Measurements from ENCODE around the gene USP24.
"Not testable (repeated sequence)": the region's sequence is repeated elsewhere in the genome, so short reads cannot be mapped to it uniquely, and the experiment has no call there.

Gene USP24

DNA sequence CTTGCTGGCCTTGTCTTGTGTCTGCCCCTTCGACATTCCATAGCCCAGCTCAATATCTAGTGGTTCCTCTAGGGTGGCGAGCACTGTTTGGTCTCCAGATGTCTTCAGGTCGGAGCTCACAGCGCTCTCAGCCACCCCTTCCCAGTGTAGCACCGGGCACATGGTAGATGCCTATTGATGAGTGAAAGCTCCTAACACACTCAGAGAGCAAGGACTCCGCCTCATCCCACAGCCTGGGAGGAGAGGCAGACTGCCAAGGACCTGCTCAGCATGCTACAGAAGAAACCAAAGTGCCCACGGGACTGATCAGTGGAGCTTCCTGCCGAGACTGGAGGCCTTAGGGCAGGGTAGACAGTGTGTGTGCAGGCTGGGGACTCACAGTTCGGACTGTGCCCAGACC lies 164.9 kb downstream of the USP24 start:
- no peak for DNase-seq

GRCh38 chr1:55049914-55050278 lies 165.3 kb downstream of the USP24 start:
- no peak for DNase-seq

DNA sequence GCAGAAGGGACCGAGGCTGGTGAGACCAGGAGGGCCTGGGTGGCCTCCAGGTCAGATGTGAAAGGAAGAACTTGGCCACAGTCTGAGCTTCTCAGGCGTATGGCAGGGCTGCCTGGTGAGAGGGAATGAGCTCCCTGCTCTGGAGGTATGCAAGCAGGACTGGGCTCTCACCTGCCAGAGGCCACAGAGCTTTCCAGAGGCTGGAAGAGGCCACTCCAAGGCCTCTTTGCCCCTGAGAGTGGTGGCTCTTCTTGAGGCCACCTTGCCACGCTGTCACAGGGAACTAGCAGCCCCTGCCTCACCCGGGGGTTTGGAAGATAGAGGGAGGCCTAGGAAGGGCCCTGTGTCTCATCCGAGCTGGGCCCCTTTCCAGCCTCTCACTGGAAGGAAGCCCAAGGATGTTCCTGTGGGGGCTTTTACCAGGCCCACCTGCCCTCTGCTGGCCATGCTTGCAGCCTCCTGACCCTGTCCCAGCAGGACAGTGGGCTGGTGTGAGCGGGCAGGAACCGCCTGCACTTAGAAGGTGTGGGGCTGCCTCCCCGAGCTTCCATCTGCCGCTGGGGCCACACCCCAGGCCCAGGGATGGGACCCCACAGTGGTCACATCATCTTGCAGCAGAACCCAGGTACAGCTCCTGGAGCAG lies 165.8 kb downstream of the USP24 start:
- DNase-seq: no peak

DNA sequence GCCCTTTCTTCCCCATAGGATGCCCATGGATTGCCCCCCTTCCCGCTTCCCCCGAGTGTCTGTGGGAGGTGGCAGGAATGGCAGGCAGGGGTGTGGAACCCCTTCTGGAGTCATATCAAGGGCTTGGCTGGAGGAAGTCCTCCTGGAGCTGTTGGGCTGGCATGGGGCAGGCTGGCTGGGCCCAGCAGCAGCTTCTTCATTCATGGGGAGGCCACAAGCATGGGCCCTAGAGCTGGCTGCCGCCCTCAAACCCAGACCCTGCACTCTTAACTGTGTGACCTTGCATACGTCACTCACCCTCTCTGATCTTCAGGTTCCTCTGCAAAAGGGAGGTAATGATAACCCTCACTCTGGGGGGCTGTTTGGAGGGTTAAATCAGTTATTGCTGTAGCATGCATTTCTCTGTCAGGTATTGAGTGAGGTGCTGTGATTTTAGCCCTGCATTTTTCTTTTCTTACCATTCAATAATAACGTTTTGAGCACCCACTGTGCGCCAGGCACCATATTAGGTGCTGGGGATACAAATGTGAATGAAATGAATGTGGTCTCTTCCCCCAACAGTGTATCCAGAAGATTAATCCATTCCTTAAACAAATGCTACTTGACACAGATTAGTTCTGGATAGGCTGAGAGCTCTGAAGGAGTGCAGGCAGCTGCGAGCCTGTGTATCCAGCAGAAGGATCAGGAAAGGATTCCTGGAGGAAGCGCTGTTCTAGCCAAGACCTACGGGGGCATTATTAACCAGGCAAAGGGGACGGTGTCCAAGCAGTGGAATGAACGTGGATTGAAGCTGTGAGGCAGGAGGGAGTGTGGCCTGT lies 166.5 kb downstream of the USP24 start:
- DNase-seq: no peak

GRCh38 chr1:55047611-55048010 lies 167.6 kb downstream of the USP24 start:
- DNase-seq: no peak

GRCh38 chr1:55046871-55047270 lies 168.3 kb downstream of the USP24 start:
- DNase-seq: no peak

- no peak for DNase-seq
Measured at GRCh38 chr1:55045430-55045829, 169.7 kb downstream of the USP24 start.

DNA sequence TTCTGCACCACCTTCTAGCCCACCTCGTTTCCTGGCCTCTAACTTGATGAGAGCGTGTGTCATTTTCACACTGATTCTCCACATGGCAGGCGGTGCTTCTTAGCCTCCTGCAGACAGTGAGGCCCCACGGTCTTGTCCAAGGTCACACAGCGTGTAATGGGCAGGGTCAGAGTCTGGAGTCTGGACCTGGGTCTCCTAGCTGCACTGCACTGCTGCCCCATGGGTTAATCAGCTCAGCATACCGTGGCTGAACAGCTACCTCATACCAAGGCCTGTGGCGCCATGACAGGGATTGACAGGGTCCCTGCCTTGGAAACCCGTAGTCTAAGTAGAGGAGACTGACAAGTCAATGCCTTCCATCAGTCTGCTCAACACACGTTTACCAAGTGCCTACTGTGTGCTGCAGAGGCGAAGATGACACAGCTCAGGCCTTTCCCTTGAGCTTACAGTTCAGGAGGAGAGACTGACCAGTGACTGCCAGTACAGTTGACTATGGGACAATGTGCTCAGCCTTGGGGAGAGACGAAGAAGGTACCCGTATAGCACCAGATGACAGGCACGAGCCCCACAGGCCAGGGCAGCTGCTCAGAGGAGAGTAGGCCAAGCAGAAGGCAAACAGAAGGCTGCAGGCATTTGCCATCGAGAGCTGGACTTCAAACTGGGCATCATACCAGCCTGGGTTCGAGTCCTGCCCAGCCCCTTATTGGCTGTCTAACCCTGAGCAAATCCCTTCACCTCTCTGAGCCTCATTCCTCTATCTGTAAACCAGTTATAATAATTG lies 170.4 kb downstream of the USP24 start:
- no peak for DNase-seq

- DNase-seq: no peak
Measured at GRCh38 chr1:55043726-55044125, 171.4 kb downstream of the USP24 start.

- no peak for DNase-seq
Measured at GRCh38 chr1:55043011-55043410, 172.2 kb downstream of the USP24 start.

GRCh38 chr1:55041613-55042012 lies 173.6 kb downstream of the USP24 start:
- no peak for DNase-seq

DNA sequence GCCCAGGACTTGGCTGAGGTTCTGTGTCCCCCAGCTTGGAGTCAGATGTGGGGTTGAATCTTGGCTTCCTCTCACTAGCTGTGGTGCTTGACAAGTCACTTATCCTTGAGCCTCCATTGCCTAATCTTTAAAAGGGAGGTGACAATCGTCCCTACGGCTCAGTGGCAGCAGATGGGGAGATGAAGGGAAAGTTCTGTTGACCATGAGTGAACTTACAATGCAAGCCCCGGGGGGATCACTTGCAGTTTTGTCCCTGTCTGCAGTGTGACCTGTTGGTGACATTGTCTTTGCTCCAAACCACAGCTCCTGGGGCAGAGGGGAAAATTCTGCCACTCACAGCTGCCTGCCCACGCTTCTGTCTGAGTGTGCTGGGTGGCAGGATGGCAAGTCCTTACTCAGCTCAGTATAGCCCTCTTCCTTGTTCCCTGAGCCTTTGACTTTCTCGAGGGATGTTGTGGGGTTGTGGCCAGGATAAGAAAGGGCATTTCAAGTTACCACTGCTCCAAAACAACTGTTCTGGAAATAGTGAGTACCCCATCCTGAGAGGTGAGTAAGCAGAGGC lies 174.2 kb downstream of the USP24 start:
- DNase-seq: no peak

GRCh38 chr1:55040083-55040932 lies 174.9 kb downstream of the USP24 start:
- DNase-seq: no peak

DNA sequence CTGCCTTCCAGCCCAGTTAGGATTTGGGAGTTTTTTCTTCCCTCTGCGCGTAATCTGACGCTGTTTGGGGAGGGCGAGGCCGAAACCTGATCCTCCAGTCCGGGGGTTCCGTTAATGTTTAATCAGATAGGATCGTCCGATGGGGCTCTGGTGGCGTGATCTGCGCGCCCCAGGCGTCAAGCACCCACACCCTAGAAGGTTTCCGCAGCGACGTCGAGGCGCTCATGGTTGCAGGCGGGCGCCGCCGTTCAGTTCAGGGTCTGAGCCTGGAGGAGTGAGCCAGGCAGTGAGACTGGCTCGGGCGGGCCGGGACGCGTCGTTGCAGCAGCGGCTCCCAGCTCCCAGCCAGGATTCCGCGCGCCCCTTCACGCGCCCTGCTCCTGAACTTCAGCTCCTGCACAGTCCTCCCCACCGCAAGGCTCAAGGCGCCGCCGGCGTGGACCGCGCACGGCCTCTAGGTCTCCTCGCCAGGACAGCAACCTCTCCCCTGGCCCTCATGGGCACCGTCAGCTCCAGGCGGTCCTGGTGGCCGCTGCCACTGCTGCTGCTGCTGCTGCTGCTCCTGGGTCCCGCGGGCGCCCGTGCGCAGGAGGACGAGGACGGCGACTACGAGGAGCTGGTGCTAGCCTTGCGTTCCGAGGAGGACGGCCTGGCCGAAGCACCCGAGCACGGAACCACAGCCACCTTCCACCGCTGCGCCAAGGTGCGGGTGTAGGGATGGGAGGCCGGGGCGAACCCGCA lies 175.7 kb downstream of the USP24 start, which contains the start of gene PCSK9:
Gene PCSK9 (plus strand): TSS at position 207 of the 741 bp plus-strand sequence. CDS start 290 bp downstream, at position 497.
- no peak for DNase-seq

- no peak for DNase-seq
Measured at GRCh38 chr1:55038974-55039341, 176.2 kb downstream of the USP24 start.

- no peak for DNase-seq
Measured at GRCh38 chr1:55038552-55038838, 176.7 kb downstream of the USP24 start.

- DNase-seq: no peak
Measured at GRCh38 chr1:55037733-55038551, 177.2 kb downstream of the USP24 start.

- DNase-seq: no peak
Measured at GRCh38 chr1:55035904-55036303, 179.3 kb downstream of the USP24 start.

- DNase-seq: no peak
Measured at GRCh38 chr1:55034476-55035133, 180.6 kb downstream of the USP24 start.

DNA sequence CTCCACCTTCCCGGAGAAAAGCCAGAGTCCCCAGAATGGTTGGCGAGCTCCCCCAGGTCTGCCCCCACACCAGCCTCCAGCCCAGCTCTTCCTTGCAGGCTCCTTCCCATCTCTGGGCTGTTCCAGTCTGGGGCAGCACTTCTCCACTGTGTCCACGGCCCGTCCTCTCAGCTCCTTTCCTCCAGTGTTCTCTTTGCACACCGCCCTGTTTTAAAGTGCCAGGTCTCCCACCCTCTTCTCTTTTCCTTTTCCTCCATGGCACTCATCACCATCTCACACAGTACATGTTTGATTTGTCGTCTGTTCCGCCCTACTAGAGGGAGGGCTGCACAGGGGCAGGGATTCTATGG lies 181.9 kb downstream of the USP24 start:
- DNase-seq: no peak

DNA sequence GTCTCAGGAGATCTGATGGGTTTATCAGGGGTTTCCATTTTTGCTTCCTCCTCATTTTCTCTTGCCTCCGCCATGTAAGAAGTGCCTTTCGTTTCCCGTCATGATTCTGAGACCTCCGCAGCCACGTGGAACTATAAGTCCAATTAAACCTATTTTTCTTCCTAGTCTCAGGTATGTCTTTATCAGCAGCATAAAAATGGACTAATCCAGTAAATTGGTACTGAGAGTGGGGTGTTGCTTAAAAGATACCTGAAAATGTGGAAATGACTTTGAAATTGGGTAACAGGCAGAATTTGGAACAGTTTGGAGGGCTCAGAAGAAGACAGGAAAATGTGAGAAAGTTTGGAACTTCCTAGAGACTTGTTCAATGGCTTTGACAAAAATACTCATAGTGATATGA lies 184.1 kb downstream of the USP24 start:
- not testable (repeated sequence) for DNase-seq
